ENCODE measurements around the gene EIF5A2. TPM values are rescaled to one million over a fixed set of nuclear protein-coding genes. Genes with fewer than 3 reads are reported as not detected.

EIF5A2 gene
- total and polyA plus RNA-seq, 2 donors (not counting 1 experiment from before 2014, with no cell fraction given), result 1.7 to 4.1 TPM

GRCh38 chr3:170867143-170867937 is 41.1 kb downstream of the EIF5A2 start:
- ATAC-seq (ENCODE audit: low read depth) (peak; percentile 32), DNase-seq (peak; percentile 78)
- Histone ChIP-seq H3K27me3 (replicated peaks in 1 of 4; ENCODE audit: control extremely low read depth in 1 of 4, control insufficient read depth in 3 of 4, insufficient read depth in 4 of 4, low read length in 3 of 4) (no peaks in the 10 kb centered on the region), H2AFZ (ENCODE audit: insufficient read depth, low read depth, low read length, poor library complexity, severe bottlenecking) (no peak overlapping the region), H3K4me3 (ENCODE audit: control extremely low read depth in 1 of 5, extremely low read depth in 1 of 5, insufficient read depth in 1 of 5, low read depth in 2 of 5, low read length in 4 of 5) (peak overlapping the region in 2 of 5 experiments; percentile 13 to 46), H3K9ac (ENCODE audit: low read length) (peak overlapping the region; percentile 31), H3K4me1 (ENCODE audit: control insufficient read depth in 2 of 2, insufficient read depth in 2 of 2, low read length in 2 of 2) (peaks cover 32 to 36% of the 10 kb centered on the region in 2 donors), H3K79me2 (ENCODE audit: control insufficient read depth, insufficient read depth, low read length) (peaks cover 21% of the 10 kb centered on the region), H3K4me2 (replicated peaks; ENCODE audit: low read depth, low read length, poor library complexity, severe bottlenecking) (peak overlapping the region; percentile 77), H3K9me3 (ENCODE audit: control extremely low read depth in 1 of 3, control insufficient read depth in 2 of 3, insufficient read depth in 1 of 3, low read length in 2 of 3) (peaks cover 0 to 8% (median 0%) of the 10 kb centered on the region in 3 donors), H3K27ac (ENCODE audit: low read length in 2 of 2) (peak overlapping the region; percentile 27 to 98), H4K20me1 (ENCODE audit: control insufficient read depth, insufficient read depth, low read length, poor library complexity, severe bottlenecking) (peaks cover 14% of the 10 kb centered on the region), H3K36me3 (replicated peaks in 1 of 2; ENCODE audit: control extremely low read depth in 1 of 2, control insufficient read depth in 1 of 2, extremely low read depth in 1 of 2, insufficient read depth in 2 of 2, low read length in 1 of 2) (peaks cover 13 to 36% of the 10 kb centered on the region in 2 experiments)
- Mint-ChIP-seq H3K27me3 (no peaks in the 10 kb centered on the region), H3K4me1 (peaks cover 30% of the 10 kb centered on the region), H3K27ac (peak overlapping the region; percentile 62), H3K9me3 (ENCODE audit: insufficient read depth) (no peaks in the 10 kb centered on the region), H3K4me3 (peak overlapping the region; percentile 44)
- no CpG with 5 or more reads among the region's 1 CpG for whole genome bisulfite sequencing (ENCODE audit: insufficient coverage)
- intact Hi-C loops (cut with micrococcal nuclease), result no loop called here
- ChIA-PET POLR2A (no interaction called here), CTCF (no interaction called here)
- TF ChIP-seq EZH2 (IDR thresholded peaks at IDR 0.05; ENCODE audit: borderline replicate concordance, insufficient read depth, low read depth, low read length, poor library complexity, severe bottlenecking), result no peak
- TF ChIP-seq CTCF (IDR thresholded peaks at IDR 0.05), result no peak

- TF ChIP-seq CTCF (IDR thresholded peaks at IDR 0.05) (no peak), EZH2 (IDR thresholded peaks at IDR 0.05; ENCODE audit: borderline replicate concordance, insufficient read depth, low read depth, low read length, poor library complexity, severe bottlenecking) (no peak)
- ATAC-seq (ENCODE audit: low read depth) (no peak), DNase-seq (no peak)
- Histone ChIP-seq H3K9me3 (ENCODE audit: control extremely low read depth in 1 of 3, control insufficient read depth in 2 of 3, insufficient read depth in 1 of 3, low read length in 2 of 3) (peaks cover 0 to 8% (median 0%) of the 10 kb centered on the region in 3 donors), H3K36me3 (replicated peaks in 1 of 2; ENCODE audit: control extremely low read depth in 1 of 2, control insufficient read depth in 1 of 2, extremely low read depth in 1 of 2, insufficient read depth in 2 of 2, low read length in 1 of 2) (peaks cover 13 to 36% of the 10 kb centered on the region in 2 experiments), H4K20me1 (ENCODE audit: control insufficient read depth, insufficient read depth, low read length, poor library complexity, severe bottlenecking) (peaks cover 14% of the 10 kb centered on the region), H3K4me2 (replicated peaks; ENCODE audit: low read depth, low read length, poor library complexity, severe bottlenecking) (peak overlapping the region; percentile 77), H3K79me2 (ENCODE audit: control insufficient read depth, insufficient read depth, low read length) (peaks cover 21% of the 10 kb centered on the region), H3K4me1 (ENCODE audit: control insufficient read depth in 2 of 2, insufficient read depth in 2 of 2, low read length in 2 of 2) (peaks cover 32 to 36% of the 10 kb centered on the region in 2 donors), H3K27ac (ENCODE audit: low read length in 2 of 2) (peak overlapping the region in 1 of 2 donors; percentile 98), H3K4me3 (ENCODE audit: control extremely low read depth in 1 of 5, extremely low read depth in 1 of 5, insufficient read depth in 1 of 5, low read depth in 2 of 5, low read length in 4 of 5) (peak overlapping the region in 1 of 5 experiments; percentile 46), H2AFZ (ENCODE audit: insufficient read depth, low read depth, low read length, poor library complexity, severe bottlenecking) (no peak overlapping the region), H3K9ac (ENCODE audit: low read length) (peak overlapping the region; percentile 31), H3K27me3 (replicated peaks in 1 of 4; ENCODE audit: control extremely low read depth in 1 of 4, control insufficient read depth in 3 of 4, insufficient read depth in 4 of 4, low read length in 3 of 4) (no peaks in the 10 kb centered on the region)
- Mint-ChIP-seq H3K27ac (no peak overlapping the region), H3K4me3 (no peak overlapping the region), H3K4me1 (peaks cover 30% of the 10 kb centered on the region), H3K9me3 (ENCODE audit: insufficient read depth) (no peaks in the 10 kb centered on the region), H3K27me3 (no peaks in the 10 kb centered on the region)
- intact Hi-C loops (cut with micrococcal nuclease), result no loop called here
- CTCF ChIA-PET, result interaction anchor here (1.6 kb wide), 1 partner anchor 55 kb away, joined by 5 read pairs; no protein-coding TSS in a partner anchor
- no CpG with 5 or more reads among the region's 3 CpGs for WGBS (ENCODE audit: insufficient coverage)
- POLR2A ChIA-PET, result no interaction called here
Measured at GRCh38 chr3:170866499-170866898, 41.9 kb downstream of the EIF5A2 start.
